ENCODE results near the gene CORT.

GRCh38 chr1:10428984-10429383, 20.8 kb upstream of the CORT start:
- TF ChIP-seq CTCF (conservative IDR thresholded peaks at IDR 0.05; ENCODE audit: low read depth, low read length) (no peak), POLR2A (IDR thresholded peaks at IDR 0.05; ENCODE audit: low read depth, low read length) (no peak)
- TF ChIP-seq, protein P1, sequence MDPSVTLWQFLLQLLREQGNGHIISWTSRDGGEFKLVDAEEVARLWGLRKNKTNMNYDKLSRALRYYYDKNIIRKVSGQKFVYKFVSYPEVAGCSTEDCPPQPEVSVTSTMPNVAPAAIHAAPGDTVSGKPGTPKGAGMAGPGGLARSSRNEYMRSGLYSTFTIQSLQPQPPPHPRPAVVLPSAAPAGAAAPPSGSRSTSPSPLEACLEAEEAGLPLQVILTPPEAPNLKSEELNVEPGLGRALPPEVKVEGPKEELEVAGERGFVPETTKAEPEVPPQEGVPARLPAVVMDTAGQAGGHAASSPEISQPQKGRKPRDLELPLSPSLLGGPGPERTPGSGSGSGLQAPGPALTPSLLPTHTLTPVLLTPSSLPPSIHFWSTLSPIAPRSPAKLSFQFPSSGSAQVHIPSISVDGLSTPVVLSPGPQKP (IDR thresholded peaks at IDR 0.05; ENCODE audit: borderline replicate concordance, low read depth, low read length): no peak
